Central memory CD8-positive, alpha-beta T cell (primary cell): ENCODE data around the gene PUS10.
"Not testable (repeated sequence)": the region's sequence is repeated elsewhere in the genome, so short reads cannot be mapped to it uniquely, and the experiment has no call there.

Source experiments
- ATAC-seq: fragments of 150-1000 bp; cut with Tn5 transposase; replicated peaks from 2 replicates; pipeline ENCODE4 v1.10.0; 2022; ENCODE audit warnings: mild to moderate bottlenecking, moderate FRiP score, moderate number of reproducible peaks; ENCODE audit not compliant: poor library complexity, severe bottlenecking; ENCODE audit errors: extremely low read depth
- DNase-seq, 2 donors: peaks; one replicate each; pipeline ENCODE4 v3.0.0; 2021; ENCODE audit warnings: low spot score in 2 of 2
- H3K27ac Mint-ChIP-seq: one replicate; pipeline ENCODE4 v1.8.0; 2022; ENCODE audit warnings: low read depth, mild to moderate bottlenecking, moderate library complexity, mixed read lengths
- H3K27me3 Mint-ChIP-seq: one replicate; pipeline ENCODE4 v1.8.0; 2022; ENCODE audit warnings: mixed read lengths
- H3K36me3 Mint-ChIP-seq: one replicate; pipeline ENCODE4 v1.8.0; 2022; ENCODE audit warnings: mild to moderate bottlenecking, moderate library complexity, mixed read lengths; ENCODE audit not compliant: insufficient read depth
- H3K4me1 Mint-ChIP-seq: one replicate; pipeline ENCODE4 v1.8.0; 2022; ENCODE audit warnings: mixed read lengths
- H3K4me3 Mint-ChIP-seq: one replicate; pipeline ENCODE4 v1.8.0; 2022; ENCODE audit warnings: mild to moderate bottlenecking, moderate library complexity, mixed read lengths
- H3K9me3 Mint-ChIP-seq: one replicate; pipeline ENCODE4 v1.8.0; 2022; ENCODE audit warnings: mixed read lengths

The PUS10 gene

DNA sequence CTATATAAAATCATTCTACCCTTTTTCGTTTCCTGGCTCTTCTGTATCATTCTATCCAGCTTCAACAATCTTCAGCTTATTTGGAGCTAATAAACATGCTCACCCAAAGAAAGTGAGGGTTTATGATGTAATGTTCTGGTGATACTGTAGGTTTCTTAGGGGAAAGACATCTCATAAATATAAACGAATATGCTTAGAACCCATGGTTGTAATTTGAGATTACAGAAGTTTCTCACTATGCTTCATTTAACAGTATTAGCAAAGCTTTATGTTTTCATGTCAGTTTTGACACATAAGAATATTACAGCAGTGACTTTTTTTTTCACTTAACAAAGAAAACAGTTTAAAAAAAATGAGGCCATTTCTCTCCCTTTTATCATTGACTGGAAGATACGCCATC, 12.3 kb downstream of the PUS10 start:
- Mint-ChIP-seq H3K27me3 (no peaks in the 10 kb centered on the region), H3K27ac (no peak overlapping the region), H3K4me1 (no peaks in the 10 kb centered on the region), H3K9me3 (no peaks in the 10 kb centered on the region), H3K4me3 (no peak overlapping the region), H3K36me3 (peaks cover 4% of the 10 kb centered on the region)
- ATAC-seq (no peak), DNase-seq (no peak)

DNA sequence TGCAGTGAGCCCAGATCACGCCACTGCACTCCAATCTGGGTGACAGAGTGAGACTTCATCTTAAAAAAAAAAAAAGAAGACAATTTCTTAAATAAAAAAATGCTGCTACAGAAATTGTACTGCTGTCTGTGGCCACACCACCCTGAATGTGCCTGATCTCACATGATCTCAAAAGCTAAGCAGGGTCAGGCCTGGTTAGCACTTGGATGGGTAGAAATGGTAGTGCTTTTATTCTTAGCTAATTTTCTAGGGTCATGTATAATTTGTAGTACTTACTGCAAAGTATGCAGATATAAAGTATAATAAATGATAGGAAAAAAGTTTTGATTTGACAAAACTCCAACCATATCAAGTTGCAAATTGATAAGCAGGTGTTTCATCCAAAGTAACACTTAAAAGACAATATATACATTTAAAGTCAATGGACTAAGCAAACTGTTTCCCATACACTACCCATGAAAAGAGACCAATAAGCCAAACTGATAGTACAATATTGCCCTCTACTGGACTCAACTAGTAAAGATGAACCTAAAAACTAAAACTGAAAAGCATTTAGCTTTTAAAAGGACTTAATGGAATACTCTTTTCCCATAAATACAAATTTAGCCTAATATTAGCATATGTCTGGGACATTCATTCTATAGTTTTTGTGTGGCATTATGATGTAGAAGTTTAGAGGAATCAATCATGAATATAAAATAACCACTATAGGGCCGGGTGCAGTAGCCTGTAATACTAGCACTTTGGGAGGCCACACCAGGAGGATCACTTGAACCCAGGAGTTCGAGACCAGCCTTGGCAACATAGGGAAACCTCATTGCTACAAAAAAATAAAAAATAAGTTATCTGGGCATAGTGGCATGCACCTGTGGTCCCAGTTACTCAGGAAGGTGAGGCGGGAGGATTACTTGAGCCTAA, 19.2 kb downstream of the PUS10 start:
- H3K4me1 Mint-ChIP-seq: no peaks in the 10 kb centered on the region

DNA sequence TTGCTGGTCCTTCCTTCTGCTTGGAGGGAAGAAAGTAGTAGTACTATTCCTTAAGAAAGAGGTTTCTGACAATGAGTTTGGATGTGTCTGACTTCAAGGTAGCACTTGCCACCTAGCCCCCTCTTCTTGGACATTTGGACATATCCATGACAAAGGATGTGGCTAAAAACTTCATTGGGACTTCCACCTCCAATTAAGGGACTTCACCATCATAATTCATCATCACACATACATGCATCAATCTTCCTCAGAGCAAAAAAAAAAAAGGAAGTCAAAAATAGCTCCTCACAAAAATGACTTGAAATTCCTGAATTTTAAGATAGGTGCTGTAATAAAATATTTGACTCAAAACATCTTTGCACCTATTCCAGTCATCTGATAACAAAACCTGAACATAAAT, 23.9 kb downstream of the PUS10 start:
- Mint-ChIP-seq H3K4me1 (peaks cover 11% of the 10 kb centered on the region), H3K9me3 (no peaks in the 10 kb centered on the region), H3K36me3 (peaks cover 7% of the 10 kb centered on the region), H3K4me3 (no peak overlapping the region), H3K27me3 (no peaks in the 10 kb centered on the region), H3K27ac (peak overlapping the region; percentile 96)
- ATAC-seq (no peak), DNase-seq (no peak)

More for the DNA sequence above, 19.2 kb downstream of the PUS10 start:
- H3K9me3 Mint-ChIP-seq: no peaks in the 10 kb centered on the region
- DNase-seq (peak; percentile 23 to 35), ATAC-seq (no peak)
- H3K36me3 Mint-ChIP-seq: peaks cover 3% of the 10 kb centered on the region
- H3K27ac Mint-ChIP-seq: no peak overlapping the region
- H3K4me3 Mint-ChIP-seq: no peak overlapping the region
- H3K27me3 Mint-ChIP-seq: no peaks in the 10 kb centered on the region

DNA sequence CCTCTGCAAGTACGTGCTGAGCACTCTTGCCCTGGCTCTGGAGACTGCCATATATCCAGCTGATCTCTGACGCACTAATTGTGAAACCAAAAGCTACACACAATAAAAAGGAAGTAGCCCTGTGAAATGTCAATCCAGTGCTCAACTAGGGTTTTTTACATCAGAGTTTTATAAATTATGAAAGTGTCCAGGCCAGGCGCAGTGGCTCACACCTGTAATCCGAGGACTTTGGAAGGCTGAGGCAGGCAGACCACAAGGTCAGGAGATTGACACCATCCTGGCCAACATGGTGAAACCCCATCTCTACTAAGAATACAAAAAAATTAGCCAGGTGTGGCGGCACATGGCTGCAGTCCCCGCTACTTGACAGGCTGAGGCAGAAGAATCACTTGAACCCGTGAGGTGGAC, 25.1 kb downstream of the PUS10 start:
- Mint-ChIP-seq H3K4me3 (peak overlapping the region; percentile 67), H3K27ac (peak overlapping the region; percentile 96), H3K4me1 (peaks cover 11% of the 10 kb centered on the region), H3K36me3 (peaks cover 7% of the 10 kb centered on the region), H3K9me3 (no peaks in the 10 kb centered on the region), H3K27me3 (no peaks in the 10 kb centered on the region)
- ATAC-seq (peak; percentile 100), DNase-seq (peak in 1 of 2 donors; percentile 34)

DNA sequence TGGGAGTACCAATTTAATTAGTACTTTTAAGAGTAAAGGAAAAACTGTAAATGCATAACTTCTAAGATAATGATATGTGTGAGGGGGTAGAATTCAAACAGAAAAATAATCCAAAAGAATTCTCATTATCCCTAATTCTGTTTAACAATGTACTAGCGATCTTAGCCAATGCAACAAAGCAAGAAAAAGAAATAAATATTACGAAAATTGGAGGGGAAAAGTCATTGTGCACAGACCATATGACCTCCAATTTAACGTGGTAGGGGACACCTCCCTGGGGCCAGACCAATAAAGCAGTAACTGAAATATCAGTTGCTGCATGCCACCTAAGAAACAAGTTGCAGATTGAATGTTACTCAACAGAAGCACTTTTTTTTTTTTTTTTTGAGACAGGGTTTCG, 26.4 kb downstream of the PUS10 start:
- H3K4me3 Mint-ChIP-seq: no peak overlapping the region
- H3K36me3 Mint-ChIP-seq: peaks cover 7% of the 10 kb centered on the region
- no peak for ATAC-seq
- no peaks in the 10 kb centered on the region for H3K9me3 Mint-ChIP-seq
- DNase-seq: no peak
- no peak overlapping the region for H3K27ac Mint-ChIP-seq
- no peaks in the 10 kb centered on the region for H3K27me3 Mint-ChIP-seq
- H3K4me1 Mint-ChIP-seq: peaks cover 16% of the 10 kb centered on the region

DNA sequence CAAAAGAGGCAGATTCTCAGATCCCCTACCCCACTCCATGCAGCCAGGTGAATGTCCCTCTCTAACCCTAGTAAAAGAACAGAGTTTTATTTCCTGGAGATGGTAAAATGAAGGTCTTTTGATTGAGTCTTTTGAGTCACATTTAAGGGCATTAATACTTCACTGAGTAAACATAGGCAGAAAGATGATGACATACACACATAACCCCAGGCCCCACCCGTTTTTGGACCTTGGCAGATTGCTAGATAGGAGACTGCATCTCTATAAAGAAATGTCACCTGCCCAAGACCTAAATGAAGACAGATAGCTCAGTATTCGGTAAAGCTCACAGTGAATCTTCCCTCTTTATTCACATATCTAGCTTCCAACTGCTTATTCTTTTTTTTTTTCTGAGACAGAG, 28.8 kb downstream of the PUS10 start:
- H3K27ac Mint-ChIP-seq: peak overlapping the region; percentile 30
- DNase-seq (no peak), ATAC-seq (no peak)
- H3K36me3 Mint-ChIP-seq: peaks cover 7% of the 10 kb centered on the region
- peaks cover 16% of the 10 kb centered on the region for H3K4me1 Mint-ChIP-seq
- H3K27me3 Mint-ChIP-seq: no peaks in the 10 kb centered on the region
- no peak overlapping the region for H3K4me3 Mint-ChIP-seq
- H3K9me3 Mint-ChIP-seq: no peaks in the 10 kb centered on the region

DNA sequence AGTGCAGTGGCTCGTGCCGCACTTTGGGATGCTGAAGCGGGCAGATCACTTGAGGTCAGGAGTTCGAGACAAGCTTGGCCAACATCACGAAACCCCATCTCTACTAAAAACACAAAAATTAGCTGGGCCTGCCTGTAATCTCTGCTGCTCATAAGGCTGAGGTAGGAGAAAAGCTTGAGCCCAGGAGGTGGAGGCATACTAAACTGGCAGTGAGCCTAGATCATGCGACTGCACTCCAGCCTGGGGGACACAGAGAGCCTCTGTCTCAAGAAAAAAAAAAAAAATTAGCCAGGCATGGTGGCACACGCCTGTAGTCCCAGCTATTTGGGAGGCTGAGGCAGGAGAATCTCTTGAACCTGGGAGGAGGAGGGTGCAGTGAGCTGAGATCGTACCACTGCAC, 30.4 kb downstream of the PUS10 start:
- not testable (repeated sequence) for DNase-seq, H3K9me3 Mint-ChIP-seq, H3K27ac Mint-ChIP-seq, H3K4me1 Mint-ChIP-seq, H3K27me3 Mint-ChIP-seq, H3K4me3 Mint-ChIP-seq, H3K36me3 Mint-ChIP-seq, ATAC-seq

DNA sequence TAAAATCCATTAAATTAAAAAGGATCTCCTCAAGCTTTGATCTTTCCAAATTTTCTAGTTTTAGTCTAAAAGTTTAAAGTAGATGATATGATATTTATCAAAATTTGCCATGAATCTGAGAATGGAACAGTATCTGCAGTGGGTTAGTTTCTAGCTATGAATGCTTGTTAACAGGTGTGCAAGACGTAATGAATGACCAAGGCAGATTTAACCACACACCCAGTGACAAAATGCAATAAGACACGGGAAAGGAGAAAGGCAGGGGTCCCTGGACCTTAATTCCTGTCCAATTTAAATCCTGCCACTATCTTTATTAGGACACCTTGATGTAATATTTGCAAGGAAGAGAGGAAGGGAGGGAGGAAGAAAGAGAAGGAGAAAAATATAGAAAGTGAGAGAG, 31.0 kb downstream of the PUS10 start:
- H3K4me3 Mint-ChIP-seq: no peak overlapping the region
- DNase-seq (no peak), ATAC-seq (no peak)
- no peak overlapping the region for H3K27ac Mint-ChIP-seq
- peaks cover 5% of the 10 kb centered on the region for H3K4me1 Mint-ChIP-seq
- H3K27me3 Mint-ChIP-seq: no peaks in the 10 kb centered on the region
- H3K9me3 Mint-ChIP-seq: no peaks in the 10 kb centered on the region
- H3K36me3 Mint-ChIP-seq: no peaks in the 10 kb centered on the region

DNA sequence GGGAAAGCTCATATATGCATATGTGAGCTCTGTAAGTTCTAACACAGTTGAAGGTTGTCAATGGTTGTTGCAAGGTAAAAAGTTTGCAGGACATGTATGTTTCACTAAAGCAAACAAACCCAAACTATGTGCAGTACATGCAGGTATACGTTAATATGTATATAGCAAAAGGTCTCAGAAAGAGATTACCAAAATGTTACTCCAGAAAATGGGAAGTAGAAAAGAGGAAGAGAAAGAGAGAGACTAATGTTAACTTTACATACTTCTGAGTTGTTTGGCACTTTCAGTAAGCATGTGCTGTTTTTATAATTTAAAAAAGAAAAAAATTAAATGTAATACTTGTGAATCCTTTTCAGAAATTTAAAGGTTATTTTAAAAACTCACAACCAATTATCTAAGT, 33.3 kb downstream of the PUS10 start:
- DNase-seq: no peak
- no peak overlapping the region for H3K4me3 Mint-ChIP-seq
- peaks cover 13% of the 10 kb centered on the region for H3K4me1 Mint-ChIP-seq
- no peak for ATAC-seq
- H3K27ac Mint-ChIP-seq: no peak overlapping the region
- H3K9me3 Mint-ChIP-seq: no peaks in the 10 kb centered on the region
- no peaks in the 10 kb centered on the region for H3K36me3 Mint-ChIP-seq
- no peaks in the 10 kb centered on the region for H3K27me3 Mint-ChIP-seq

DNA sequence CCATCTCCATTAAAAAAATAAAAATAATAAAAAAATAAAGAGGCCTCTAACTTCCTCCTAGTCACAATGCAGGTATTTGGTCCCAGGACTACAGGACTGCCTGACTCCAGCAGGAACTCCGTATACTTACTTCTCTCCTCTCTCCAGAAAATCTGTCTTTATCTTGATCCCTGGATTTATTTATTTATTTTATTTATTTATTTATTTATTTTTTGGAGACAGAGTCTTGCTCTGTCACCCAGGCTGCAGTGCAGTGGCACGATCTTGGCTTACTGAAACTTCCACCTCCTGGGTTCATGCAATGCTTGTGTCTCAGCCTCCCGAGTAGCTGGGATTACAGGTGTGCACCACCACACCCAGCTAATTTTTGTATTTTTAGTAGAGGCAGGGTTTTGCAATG, 36.0 kb downstream of the PUS10 start:
- H3K9me3 Mint-ChIP-seq, H3K4me3 Mint-ChIP-seq: not testable (repeated sequence)

DNA sequence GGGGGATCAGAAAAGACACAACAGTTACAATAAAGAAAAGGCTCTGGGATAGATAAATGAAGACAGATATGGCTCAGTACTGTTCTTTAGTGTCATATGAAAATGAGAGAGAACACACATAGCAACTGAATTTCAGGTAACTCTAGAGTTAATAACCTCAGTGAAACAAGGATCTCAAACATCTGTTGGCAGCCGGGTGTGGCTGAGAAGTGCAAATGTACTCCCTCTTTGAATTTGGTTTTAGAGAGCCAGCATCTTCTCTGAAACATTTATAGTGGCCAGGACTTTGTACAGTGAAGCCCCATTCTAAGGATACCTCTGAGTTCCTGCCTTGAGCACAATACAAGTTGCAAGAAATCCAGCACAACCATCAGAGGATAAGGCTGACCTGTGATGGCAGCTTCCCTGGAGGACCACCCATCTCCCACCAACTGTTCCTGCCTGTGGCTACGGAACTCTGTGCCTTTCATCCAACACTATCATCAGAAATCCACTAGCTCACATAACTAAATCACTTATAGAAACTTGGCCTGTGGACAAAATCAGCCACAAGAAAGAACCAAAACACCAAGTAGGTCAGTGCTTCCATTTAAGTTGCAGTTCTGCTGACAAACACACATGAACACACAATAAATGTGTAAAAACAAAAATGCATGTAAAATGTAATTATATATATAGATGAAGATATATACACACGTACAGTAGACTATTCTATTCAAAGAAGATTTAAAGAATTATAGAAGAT, 37.8 kb downstream of the PUS10 start:
- Mint-ChIP-seq H3K27ac (no peak overlapping the region), H3K4me1 (peaks cover 14% of the 10 kb centered on the region), H3K27me3 (no peaks in the 10 kb centered on the region), H3K4me3 (no peak overlapping the region), H3K9me3 (no peaks in the 10 kb centered on the region), H3K36me3 (no peaks in the 10 kb centered on the region)
- no peak for ATAC-seq
- DNase-seq: no peak

More for the DNA sequence above, 36.0 kb downstream of the PUS10 start:
- not testable (repeated sequence) for H3K27me3 Mint-ChIP-seq, ATAC-seq, H3K36me3 Mint-ChIP-seq, H3K27ac Mint-ChIP-seq, DNase-seq
- H3K4me1 Mint-ChIP-seq: peaks cover 16% of the 10 kb centered on the region

DNA sequence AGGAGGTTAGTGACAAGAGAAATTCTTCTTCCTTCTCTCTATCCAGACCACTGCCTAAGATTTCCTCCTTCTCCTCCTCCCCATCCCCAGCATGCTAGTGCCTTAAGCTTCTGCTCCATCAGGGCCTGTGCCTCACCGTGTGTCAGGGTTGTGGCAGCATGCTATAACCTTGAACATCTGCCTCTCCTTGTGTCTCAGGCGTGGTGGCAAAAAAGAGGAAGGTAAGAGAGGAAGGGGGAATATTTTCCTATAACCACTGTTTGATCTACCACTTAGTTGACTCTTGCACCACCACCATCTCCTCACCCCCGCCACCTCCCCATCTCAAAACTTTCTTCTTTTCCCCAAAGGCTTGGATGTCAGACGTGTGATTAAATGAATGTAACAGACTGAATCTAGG, 38.8 kb downstream of the PUS10 start:
- Mint-ChIP-seq H3K27ac (no peak overlapping the region), H3K4me3 (no peak overlapping the region), H3K36me3 (no peaks in the 10 kb centered on the region), H3K4me1 (peaks cover 14% of the 10 kb centered on the region), H3K9me3 (no peaks in the 10 kb centered on the region), H3K27me3 (no peaks in the 10 kb centered on the region)
- DNase-seq (no peak), ATAC-seq (no peak)

DNA sequence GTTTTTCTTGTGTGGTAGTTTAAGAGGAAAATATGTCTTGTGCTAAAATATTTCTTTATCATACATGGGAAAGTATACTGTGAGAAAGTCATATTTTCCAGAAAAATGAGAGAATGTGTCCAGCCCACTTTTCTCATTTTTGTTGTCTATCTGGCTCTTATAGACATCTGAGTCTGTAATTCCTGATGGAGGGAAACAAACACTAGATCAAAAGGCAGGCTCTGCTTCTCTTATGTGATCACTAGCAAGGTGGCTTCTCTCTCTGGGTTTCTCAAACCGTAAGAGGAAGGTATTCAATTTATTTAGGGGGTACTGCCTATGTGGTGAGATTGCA, 40.5 kb downstream of the PUS10 start:
- no peak for ATAC-seq
- Mint-ChIP-seq H3K27me3 (no peaks in the 10 kb centered on the region), H3K4me3 (no peak overlapping the region), H3K9me3 (no peaks in the 10 kb centered on the region), H3K27ac (peak overlapping the region; percentile 2), H3K36me3 (peaks cover 3% of the 10 kb centered on the region), H3K4me1 (peaks cover 14% of the 10 kb centered on the region)
- DNase-seq: no peak
